Prostate gland (tissue), 2 donors: ENCODE measurements around the gene EPHA1. TPM values are rescaled to one million over a fixed set of nuclear protein-coding genes. Genes with fewer than 3 reads are reported as not detected.

Source experiments
- DNase-seq: peaks from one replicate; pipeline ENCODE4 v3.0.0-alpha.2; 2019; ENCODE audit warnings: low spot score
- H3K27ac ChIP-seq, 2 donors: fragments of 200-600 bp; sonication (generic); 2 replicates each; pipeline ENCODE4 v1.5.1; 2017 to 2019
- H3K27me3 ChIP-seq: fragments of 200-600 bp; sonication (generic); replicated peaks from 2 replicates; pipeline ENCODE4 v1.5.1; 2019; ENCODE audit not compliant: insufficient read depth
- H3K36me3 ChIP-seq, 2 donors: fragments of 200-600 bp; sonication (generic); 1 replicate in 1 of 2; 2 replicates in 1 of 2; pipeline versions ENCODE4 v1.5.1 to v1.8.1; 2017 to 2019
- H3K4me1 ChIP-seq: fragments of 200-600 bp; sonication (generic); replicated peaks from 2 replicates; pipeline ENCODE4 v1.5.1; 2019
- H3K4me3 ChIP-seq, 2 donors: fragments of 200-600 bp; sonication (generic); 2 replicates each; pipeline ENCODE4 v1.5.1; 2017 to 2019
- H3K9me3 ChIP-seq: fragments of 200-600 bp; sonication (generic); 2 replicates; pipeline ENCODE4 v1.5.1; 2017
- POLR2A ChIP-seq: fragments of 450-650 bp; IDR thresholded peaks from one replicate; pipeline ENCODE4 v1.6.1; 2016; ENCODE audit warnings: antibody characterized with exemption, mild to moderate bottlenecking
- POLR2AphosphoS5 ChIP-seq: sonication (generic); formaldehyde crosslinking; IDR thresholded peaks from one replicate; pipeline ENCODE4 v1.6.1; 2017; ENCODE audit warnings: antibody characterized with exemption
- WGBS: methylation state at CpG from one replicate; pipeline ENCODE4 v1.1.5; 2018; 5-methylcytosine and 5-hydroxymethylcytosine counted together
- intact Hi-C: fragments of 100-400 bp; cut with DNase I; formaldehyde crosslinking; loops from one replicate; pipeline ENCODE4 v1.14.2; 2022
- total RNA-seq, 2 donors: library from RNA; depleted of rRNA; stranded (reverse); fragments of >200 nt; gene quantifications; one replicate each; pipeline ENCODE4 v1.1.0, GENCODE V29; 2016
- TF ChIP-seq, protein P1 (sequence below), 4 experiments: fragments of 200-600 bp in 2 of 4; fragments of 450-650 bp in 2 of 4; sonication (generic) in 2 of 4; IDR thresholded peaks; 1 replicate in 3 of 4; 2 replicates in 1 of 4; pipeline ENCODE4 v1.5.1; 2016 to 2019; ENCODE audit warnings: antibody characterized with exemption in 4 of 4, mild to moderate bottlenecking in 2 of 4, moderate library complexity in 2 of 4

The EPHA1 gene
- total RNA-seq, 2 donors from 2014 or later = 10.5 to 15.7 TPM

GRCh38 chr7:143398616-143399015 is 10.0 kb downstream of the EPHA1 start:
- Histone ChIP-seq H3K27ac (no peak overlapping the region), H3K36me3 (no peaks in the 10 kb centered on the region), H3K9me3 (no peaks in the 10 kb centered on the region), H3K27me3 (no peaks in the 10 kb centered on the region), H3K4me1 (no peaks in the 10 kb centered on the region), H3K4me3 (no peak overlapping the region)
- DNase-seq = no peak
- intact Hi-C loops = loop anchor here (10.0 kb wide), 1 partner anchor 544 kb away; the partner anchor contains the start of gene EPHB6
- 97% methylated on average over 14 of the region's 14 CpGs for WGBS
- TF ChIP-seq POLR2AphosphoS5 (no peak), POLR2A (no peak)
- TF ChIP-seq, protein P1, sequence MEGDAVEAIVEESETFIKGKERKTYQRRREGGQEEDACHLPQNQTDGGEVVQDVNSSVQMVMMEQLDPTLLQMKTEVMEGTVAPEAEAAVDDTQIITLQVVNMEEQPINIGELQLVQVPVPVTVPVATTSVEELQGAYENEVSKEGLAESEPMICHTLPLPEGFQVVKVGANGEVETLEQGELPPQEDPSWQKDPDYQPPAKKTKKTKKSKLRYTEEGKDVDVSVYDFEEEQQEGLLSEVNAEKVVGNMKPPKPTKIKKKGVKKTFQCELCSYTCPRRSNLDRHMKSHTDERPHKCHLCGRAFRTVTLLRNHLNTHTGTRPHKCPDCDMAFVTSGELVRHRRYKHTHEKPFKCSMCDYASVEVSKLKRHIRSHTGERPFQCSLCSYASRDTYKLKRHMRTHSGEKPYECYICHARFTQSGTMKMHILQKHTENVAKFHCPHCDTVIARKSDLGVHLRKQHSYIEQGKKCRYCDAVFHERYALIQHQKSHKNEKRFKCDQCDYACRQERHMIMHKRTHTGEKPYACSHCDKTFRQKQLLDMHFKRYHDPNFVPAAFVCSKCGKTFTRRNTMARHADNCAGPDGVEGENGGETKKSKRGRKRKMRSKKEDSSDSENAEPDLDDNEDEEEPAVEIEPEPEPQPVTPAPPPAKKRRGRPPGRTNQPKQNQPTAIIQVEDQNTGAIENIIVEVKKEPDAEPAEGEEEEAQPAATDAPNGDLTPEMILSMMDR (IDR thresholded peaks at IDR 0.05) = no peak

DNA sequence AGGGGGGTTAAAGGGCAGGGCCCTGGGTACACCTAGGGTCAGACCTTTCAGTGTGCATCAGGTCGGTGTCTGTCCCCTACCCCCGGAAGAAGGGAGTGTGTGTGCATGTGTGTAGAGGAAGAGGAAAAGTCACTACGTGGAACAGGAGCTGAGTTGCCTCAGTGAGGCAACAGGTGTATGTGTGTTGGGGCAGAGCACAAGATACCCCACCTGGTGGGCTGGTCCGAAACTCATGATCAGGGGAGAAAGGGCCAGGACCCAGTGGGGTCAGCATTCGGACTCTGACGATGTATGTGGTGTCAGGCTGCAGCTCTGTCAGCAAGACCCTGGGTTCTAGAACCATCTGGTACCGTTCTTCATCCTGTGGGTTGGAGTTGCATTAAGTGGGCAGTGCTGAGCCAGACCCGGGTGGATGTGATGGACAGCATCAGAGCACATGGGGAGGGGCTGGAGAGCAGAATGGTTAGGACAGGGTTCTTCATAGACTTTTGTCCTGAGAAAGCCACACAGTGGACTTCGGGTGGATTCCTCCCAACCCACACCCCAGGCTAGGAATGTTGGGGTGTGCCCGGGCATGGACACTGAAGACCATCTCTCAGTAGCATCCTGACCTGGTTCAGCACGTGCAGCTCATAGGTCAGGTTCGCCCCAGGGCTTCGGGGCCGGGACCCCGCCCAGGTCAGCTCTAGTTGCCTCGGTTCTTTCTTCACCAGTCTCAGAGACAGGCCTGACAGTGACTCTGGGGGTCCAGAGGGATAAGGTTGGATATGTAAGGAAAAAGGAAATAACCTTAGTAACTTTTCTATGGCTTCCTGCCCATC is 10.7 kb downstream of the EPHA1 start:
- H3K27ac ChIP-seq = no peak overlapping the region
- H3K4me3 ChIP-seq = no peak overlapping the region
- no peaks in the 10 kb centered on the region for H3K4me1 ChIP-seq
- H3K36me3 ChIP-seq = no peaks in the 10 kb centered on the region
- TF ChIP-seq POLR2AphosphoS5 (no peak), POLR2A (no peak)
- TF ChIP-seq, protein P1 (IDR thresholded peaks at IDR 0.05) = no peak
- 91% methylated on average over 16 of the region's 16 CpGs for WGBS
- no peak for DNase-seq
- intact Hi-C loops = loop anchor here (10.0 kb wide), 1 partner anchor 543 kb away; the partner anchor contains the start of gene EPHB6
- H3K27me3 ChIP-seq = no peaks in the 10 kb centered on the region
- no peaks in the 10 kb centered on the region for H3K9me3 ChIP-seq

GRCh38 chr7:143396625-143397556 is 11.8 kb downstream of the EPHA1 start:
- Histone ChIP-seq H3K4me3 (no peak overlapping the region), H3K27ac (no peak overlapping the region), H3K27me3 (no peaks in the 10 kb centered on the region), H3K36me3 (no peaks in the 10 kb centered on the region), H3K4me1 (no peaks in the 10 kb centered on the region), H3K9me3 (no peaks in the 10 kb centered on the region)
- intact Hi-C loops = loop anchor here (10.0 kb wide), 1 partner anchor 542 kb away; the partner anchor contains the start of gene EPHB6
- TF ChIP-seq, protein P1 (IDR thresholded peaks at IDR 0.05) = no peak
- WGBS = 86% methylated on average over 28 of the region's 28 CpGs
- no peak for DNase-seq

- no peaks in the 10 kb centered on the region for H3K27me3 ChIP-seq
- no peak for TF ChIP-seq POLR2AphosphoS5
- TF ChIP-seq, protein P1 (IDR thresholded peaks at IDR 0.05) = no peak
- TF ChIP-seq POLR2A = no peak
- H3K4me3 ChIP-seq = no peak overlapping the region
- H3K27ac ChIP-seq = no peak overlapping the region
- no peaks in the 10 kb centered on the region for H3K36me3 ChIP-seq
- no peaks in the 10 kb centered on the region for H3K4me1 ChIP-seq
- DNase-seq = no peak
- no peaks in the 10 kb centered on the region for H3K9me3 ChIP-seq
- WGBS = 83% methylated on average over 7 of the region's 7 CpGs
- intact Hi-C loops = loop anchor here (10.0 kb wide), 1 partner anchor 541 kb away; the partner anchor contains the start of gene EPHB6
Observed at GRCh38 chr7:143396182-143396581, 12.5 kb downstream of the EPHA1 start.
